Measurements from ENCODE around the gene POLA1.

The POLA1 gene

DNA sequence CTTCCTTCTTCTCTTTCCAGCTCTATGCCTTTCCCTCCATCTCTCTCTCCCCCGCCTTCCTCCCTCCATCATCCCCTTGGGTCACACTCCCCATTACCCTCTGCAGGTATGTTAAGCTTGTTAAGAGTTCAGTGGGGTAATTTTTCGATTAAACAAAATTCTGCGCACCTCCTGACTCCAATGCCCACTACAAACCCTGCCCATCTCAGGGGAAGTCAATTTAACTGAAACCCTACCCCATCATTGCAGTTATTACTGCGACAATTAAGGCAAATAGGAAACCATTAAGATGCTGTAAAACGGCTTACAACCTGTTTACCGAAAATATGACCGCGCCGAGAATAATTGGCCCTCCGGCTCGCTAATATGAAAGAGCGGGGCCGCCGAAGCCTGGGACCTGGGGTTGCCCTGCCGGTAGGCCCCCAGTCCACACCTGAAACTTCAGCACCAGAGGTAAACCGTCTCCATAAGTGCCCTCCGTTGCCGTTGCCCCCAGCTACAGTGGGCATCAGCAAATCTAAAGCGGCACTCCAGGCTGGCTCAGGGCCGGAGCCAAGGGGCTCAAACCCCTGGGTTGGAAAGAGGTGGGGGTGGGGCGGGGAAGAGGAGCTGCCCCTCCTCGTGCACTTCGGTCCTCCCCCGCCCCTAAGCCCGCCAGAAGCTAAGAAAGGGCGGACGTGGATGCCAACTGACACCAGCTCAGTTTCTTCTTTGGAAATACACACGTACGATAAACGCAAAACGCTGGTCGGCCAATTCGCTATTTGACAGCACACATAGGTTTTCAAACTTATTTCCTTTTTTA is 317.3 kb downstream of the POLA1 start:
- no peak for DNase-seq (ENCODE audit: low spot score)

DNA sequence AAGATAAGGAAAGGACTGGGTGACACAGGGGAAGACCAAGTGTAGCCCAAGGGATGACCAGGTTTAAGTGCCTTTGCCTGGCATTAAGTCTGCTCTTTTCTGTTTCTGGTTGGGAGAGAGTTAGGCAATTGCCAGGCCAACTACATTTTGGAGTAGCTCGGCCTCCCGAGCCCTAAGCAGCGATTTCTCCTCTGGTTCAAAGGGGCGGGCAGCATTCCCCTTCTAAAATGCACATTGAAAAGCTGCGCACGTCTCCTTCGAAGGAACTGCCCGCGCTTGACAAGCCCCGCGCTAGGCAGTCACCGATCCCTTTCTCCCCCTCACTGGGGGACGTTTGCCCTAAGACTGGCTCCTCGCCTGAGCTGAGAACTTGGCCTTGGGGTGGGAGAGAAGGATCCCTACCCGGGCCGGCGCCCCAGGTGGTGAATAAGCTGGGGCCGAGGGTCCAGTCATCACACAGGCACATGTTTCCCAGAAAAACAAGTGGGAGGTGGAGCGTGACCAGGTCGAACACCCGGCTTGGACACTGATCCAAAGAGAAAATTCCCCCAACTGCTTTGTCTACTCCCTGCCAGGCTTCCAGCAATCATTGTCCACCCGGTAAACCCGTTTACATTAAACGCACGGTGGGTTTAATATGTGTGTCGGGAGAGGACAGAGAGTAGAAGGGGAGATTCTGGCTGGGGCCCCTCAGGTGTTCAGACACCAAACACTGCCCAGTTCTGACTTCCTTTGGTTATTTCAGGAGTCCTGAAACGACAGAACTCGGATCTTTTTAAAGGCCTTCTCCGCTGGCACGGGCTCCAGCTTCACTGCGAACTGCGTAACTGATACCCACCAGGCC is 318.1 kb downstream of the POLA1 start:
- DNase-seq (ENCODE audit: low spot score), result no peak

- no peak for DNase-seq (ENCODE audit: low spot score)
Observed at GRCh38 chrX:25012433-25012735, 318.7 kb downstream of the POLA1 start.

DNA sequence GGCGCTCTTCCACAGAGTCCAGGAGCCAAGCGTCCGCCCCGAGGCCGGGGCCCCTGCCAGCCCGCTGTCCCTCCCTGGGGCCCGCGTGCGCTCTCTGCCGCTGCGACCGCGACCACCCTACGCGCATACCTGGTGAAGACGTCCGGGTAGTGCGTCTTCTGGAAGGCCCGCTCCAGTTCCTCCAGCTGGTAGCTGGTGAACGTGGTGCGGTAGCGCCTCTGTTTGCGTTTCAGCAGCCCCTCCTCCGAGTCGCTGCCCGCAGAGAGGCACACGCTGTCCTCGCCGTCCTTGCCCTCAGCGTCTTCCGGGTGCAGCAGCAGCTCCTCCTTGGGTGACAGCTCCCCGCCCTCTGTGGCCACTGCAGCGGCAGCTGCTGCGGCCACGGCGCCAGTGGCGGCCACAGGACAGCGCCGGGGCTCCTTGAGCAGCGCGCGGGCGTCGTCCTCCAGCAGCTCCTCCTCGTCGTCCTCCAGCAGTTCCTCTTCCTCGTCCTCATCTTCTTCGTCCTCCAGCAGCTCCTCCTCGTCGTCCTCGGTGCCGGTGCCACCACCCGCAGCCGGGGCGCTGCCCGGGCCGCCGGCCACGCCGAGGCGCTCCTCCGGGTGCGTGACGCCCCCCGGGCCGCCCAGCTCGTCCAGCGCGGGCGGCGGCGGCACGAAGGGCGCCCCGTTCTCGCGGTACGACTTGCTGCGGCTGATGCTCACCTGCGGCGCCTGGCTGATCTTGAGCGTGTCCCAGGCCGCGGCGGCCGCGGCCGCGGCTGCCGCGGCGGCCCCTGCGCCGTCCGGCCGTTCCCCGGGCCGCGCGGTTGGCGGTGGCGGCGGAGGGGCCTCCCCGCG is 319.3 kb downstream of the POLA1 start:
- DNase-seq (ENCODE audit: low spot score), result no peak

GRCh38 chrX:25013632-25014365 is 320.1 kb downstream of the POLA1 start:
- no peak for DNase-seq (ENCODE audit: low spot score)

GRCh38 chrX:25014366-25014838 is 320.7 kb downstream of the POLA1 start:
- no peak for DNase-seq (ENCODE audit: low spot score)

GRCh38 chrX:25015486-25016360 is 322.0 kb downstream of the POLA1 start, which contains the start of gene ARX:
TSS of gene ARX (minus strand) at chrX:25015965. CDS start at chrX:25015737, 228 bp downstream.
- peak; percentile 69 for DNase-seq (ENCODE audit: low spot score)

GRCh38 chrX:25016361-25016671 is 322.6 kb downstream of the POLA1 start:
- DNase-seq (ENCODE audit: low spot score), result no peak

GRCh38 chrX:25016938-25017598 is 323.4 kb downstream of the POLA1 start:
- no peak for DNase-seq (ENCODE audit: low spot score)

GRCh38 chrX:25017667-25018247 is 324.0 kb downstream of the POLA1 start:
- DNase-seq (ENCODE audit: low spot score), result no peak

DNA sequence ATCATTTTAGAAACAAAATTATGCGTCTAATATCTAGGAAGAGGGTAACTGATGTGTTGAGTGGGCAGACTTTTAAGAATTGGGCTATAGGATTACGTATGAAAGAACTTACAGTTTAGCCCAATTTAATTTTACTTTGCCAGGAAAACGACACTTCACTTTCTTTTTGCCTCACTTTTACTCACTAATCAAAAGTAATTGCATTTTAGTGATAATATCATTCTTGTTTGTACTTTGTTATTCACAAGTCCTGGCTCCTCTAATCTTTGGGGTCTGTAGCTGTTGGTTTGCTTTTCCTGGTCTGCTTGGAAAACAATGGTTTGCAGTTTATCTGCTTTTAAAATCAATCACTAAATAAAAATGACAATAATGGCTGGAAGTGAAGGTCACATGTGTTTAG is 325.0 kb downstream of the POLA1 start:
- no peak for DNase-seq (ENCODE audit: low spot score)

GRCh38 chrX:25019707-25020390 is 326.1 kb downstream of the POLA1 start:
- no peak for DNase-seq (ENCODE audit: low spot score)

- no peak for DNase-seq (ENCODE audit: low spot score)
Observed at GRCh38 chrX:25020391-25020904, 326.7 kb downstream of the POLA1 start.

DNA sequence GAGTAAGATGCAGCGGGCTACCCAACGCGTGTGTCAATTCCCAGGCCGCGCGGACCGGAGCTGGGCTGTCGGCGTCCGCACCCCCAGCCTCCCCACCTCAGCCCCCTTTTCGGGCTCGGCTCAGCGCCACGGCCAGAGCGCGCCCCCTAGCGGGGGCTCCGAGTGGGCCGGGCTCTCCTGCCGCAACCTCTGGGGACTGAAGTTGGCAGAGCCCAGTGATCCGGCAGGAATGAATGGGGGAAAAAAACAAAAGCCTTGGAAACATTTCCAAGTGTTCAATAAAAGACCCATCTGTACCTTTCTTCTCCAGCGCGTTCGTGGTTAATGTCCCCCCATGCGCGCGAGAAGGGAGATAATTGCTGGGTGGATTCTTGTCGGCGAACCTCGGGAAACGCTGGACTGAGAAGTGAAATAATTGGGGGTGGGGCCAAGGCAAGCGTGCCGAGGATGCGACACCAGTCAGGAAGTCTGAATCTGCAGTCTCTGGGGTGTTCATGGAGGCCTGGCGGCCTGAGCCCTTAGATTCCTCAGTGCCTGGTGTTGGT is 327.3 kb downstream of the POLA1 start:
- no peak for DNase-seq (ENCODE audit: low spot score)

GRCh38 chrX:25022499-25023325 is 329.0 kb downstream of the POLA1 start:
- no peak for DNase-seq (ENCODE audit: low spot score)

GRCh38 chrX:25023908-25024307 is 330.2 kb downstream of the POLA1 start:
- DNase-seq (ENCODE audit: low spot score), result no peak

GRCh38 chrX:25025615-25026014 is 331.9 kb downstream of the POLA1 start:
- DNase-seq (ENCODE audit: low spot score), result no peak

- no peak for DNase-seq (ENCODE audit: low spot score)
Observed at GRCh38 chrX:25026576-25026975, 332.9 kb downstream of the POLA1 start.

Measured in putamen (tissue), 1 donor.